Breast epithelium (tissue), 3 donors: Measurements from ENCODE around the gene MTG1.

Source experiments
- CTCF ChIP-seq, 3 donors: fragments of 450-650 bp; IDR thresholded peaks; one replicate each; pipeline ENCODE4 v1.5.1; 2016 to 2017; ENCODE audit warnings: antibody characterized with exemption in 3 of 3, mild to moderate bottlenecking in 3 of 3, moderate library complexity in 3 of 3
- POLR2A ChIP-seq: fragments of 450-650 bp; IDR thresholded peaks from one replicate; pipeline ENCODE4 v1.6.1; 2016; ENCODE audit warnings: antibody characterized with exemption, mild to moderate bottlenecking, moderate library complexity

GRCh38 chr10:133375357-133376115 lies 18.4 kb upstream of the MTG1 start:
- no peak for TF ChIP-seq CTCF (IDR thresholded peaks at IDR 0.05)
- no peak for TF ChIP-seq POLR2A
